GM12875 (cell line): ENCODE results near the gene ZNG1A.

ENCODE experiments used
- H3K4me3 ChIP-seq: one replicate; pipeline ENCODE4 v1.5.1; 2011; ENCODE audit warnings: low read depth, low read length, control low read depth
- CTCF ChIP-seq: IDR thresholded peaks from 2 replicates; pipeline ENCODE4 v1.5.1; 2011; ENCODE audit warnings: low read depth, mild to moderate bottlenecking, control low read depth, inconsistent platforms, low read length, moderate library complexity, borderline replicate concordance; ENCODE audit not compliant: insufficient read depth

ZNG1A gene

GRCh38 chr9:217950-218349 lies 39.1 kb upstream of the ZNG1A start:
- TF ChIP-seq CTCF: no peak
- no peak overlapping the region for H3K4me3 ChIP-seq

- TF ChIP-seq CTCF: no peak
- no peak overlapping the region for H3K4me3 ChIP-seq
Measured at GRCh38 chr9:216866-217265, 38.0 kb upstream of the ZNG1A start.

- no peak for TF ChIP-seq CTCF
- peak overlapping the region; percentile 92 for H3K4me3 ChIP-seq
Measured at GRCh38 chr9:215631-216155, 36.8 kb upstream of the ZNG1A start.

GRCh38 chr9:214648-215493 lies 36.0 kb upstream of the ZNG1A start, which contains the start of gene DOCK8:
Gene DOCK8, plus strand, starts transcription at chr9:214865. Its CDS starts 112 bp downstream, at chr9:214977.
- TF ChIP-seq CTCF: peak; percentile 83
- H3K4me3 ChIP-seq: peak within 1 kb of the TSS; percentile 92

GRCh38 chr9:214351-214647 lies 35.4 kb upstream of the ZNG1A start:
- H3K4me3 ChIP-seq: peak overlapping the region; percentile 92
- TF ChIP-seq CTCF: no peak

GRCh38 chr9:213901-214300 lies 35.0 kb upstream of the ZNG1A start:
- H3K4me3 ChIP-seq: peak overlapping the region; percentile 92

GRCh38 chr9:212297-212696 lies 33.4 kb upstream of the ZNG1A start:
- H3K4me3 ChIP-seq: no peak overlapping the region

More at GRCh38 chr9:212297-212696, 33.4 kb upstream of the ZNG1A start:
- TF ChIP-seq CTCF: no peak
